ENCODE data around the gene TCP11L2.

Gene TCP11L2

DNA sequence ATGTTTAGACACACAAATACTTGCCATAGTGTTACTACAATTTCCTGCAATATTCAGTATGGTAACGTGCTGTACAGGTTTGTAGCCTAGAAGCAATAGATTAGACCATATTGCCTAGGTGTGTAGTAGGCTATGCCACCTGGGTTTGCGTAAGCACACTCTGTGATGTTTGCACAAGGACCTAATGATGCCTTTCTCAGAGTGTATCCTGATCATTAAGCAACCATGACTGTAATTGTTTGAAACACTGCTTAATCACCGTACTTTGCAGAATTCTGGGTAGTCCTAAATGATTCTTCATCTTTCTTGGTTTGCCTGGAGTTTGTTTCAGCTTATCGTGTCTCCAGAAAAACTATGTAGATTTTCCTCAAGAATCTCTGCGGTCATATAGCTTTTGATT, 11.2 kb upstream of the TCP11L2 start (continued):
- no peak for TF ChIP-seq GLI4 (tag by site-specific recombination; IDR thresholded peaks at IDR 0.05)
- TF ChIP-seq EGR2 (tag by site-specific recombination; IDR thresholded peaks at IDR 0.05; ENCODE audit: low read depth), result no peak
- TF ChIP-seq, protein P1, sequence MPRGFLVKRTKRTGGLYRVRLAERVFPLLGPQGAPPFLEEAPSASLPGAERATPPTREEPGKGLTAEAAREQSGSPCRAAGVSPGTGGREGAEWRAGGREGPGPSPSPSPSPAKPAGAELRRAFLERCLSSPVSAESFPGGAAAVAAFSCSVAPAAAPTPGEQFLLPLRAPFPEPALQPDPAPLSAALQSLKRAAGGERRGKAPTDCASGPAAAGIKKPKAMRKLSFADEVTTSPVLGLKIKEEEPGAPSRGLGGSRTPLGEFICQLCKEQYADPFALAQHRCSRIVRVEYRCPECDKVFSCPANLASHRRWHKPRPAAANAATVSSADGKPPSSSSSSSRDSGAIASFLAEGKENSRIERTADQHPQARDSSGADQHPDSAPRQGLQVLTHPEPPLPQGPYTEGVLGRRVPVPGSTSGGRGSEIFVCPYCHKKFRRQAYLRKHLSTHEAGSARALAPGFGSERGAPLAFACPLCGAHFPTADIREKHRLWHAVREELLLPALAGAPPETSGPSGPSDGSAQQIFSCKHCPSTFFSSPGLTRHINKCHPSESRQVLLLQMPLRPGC (tag by site-specific recombination; IDR thresholded peaks at IDR 0.05), result no peak
- TF ChIP-seq, protein P2, sequence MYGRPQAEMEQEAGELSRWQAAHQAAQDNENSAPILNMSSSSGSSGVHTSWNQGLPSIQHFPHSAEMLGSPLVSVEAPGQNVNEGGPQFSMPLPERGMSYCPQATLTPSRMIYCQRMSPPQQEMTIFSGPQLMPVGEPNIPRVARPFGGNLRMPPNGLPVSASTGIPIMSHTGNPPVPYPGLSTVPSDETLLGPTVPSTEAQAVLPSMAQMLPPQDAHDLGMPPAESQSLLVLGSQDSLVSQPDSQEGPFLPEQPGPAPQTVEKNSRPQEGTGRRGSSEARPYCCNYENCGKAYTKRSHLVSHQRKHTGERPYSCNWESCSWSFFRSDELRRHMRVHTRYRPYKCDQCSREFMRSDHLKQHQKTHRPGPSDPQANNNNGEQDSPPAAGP (tag by site-specific recombination; IDR thresholded peaks at IDR 0.05), result no peak
- no peak for TF ChIP-seq ZNF530 (tag by site-specific recombination; IDR thresholded peaks at IDR 0.05; ENCODE audit: low read depth)
- TF ChIP-seq, protein P3, sequence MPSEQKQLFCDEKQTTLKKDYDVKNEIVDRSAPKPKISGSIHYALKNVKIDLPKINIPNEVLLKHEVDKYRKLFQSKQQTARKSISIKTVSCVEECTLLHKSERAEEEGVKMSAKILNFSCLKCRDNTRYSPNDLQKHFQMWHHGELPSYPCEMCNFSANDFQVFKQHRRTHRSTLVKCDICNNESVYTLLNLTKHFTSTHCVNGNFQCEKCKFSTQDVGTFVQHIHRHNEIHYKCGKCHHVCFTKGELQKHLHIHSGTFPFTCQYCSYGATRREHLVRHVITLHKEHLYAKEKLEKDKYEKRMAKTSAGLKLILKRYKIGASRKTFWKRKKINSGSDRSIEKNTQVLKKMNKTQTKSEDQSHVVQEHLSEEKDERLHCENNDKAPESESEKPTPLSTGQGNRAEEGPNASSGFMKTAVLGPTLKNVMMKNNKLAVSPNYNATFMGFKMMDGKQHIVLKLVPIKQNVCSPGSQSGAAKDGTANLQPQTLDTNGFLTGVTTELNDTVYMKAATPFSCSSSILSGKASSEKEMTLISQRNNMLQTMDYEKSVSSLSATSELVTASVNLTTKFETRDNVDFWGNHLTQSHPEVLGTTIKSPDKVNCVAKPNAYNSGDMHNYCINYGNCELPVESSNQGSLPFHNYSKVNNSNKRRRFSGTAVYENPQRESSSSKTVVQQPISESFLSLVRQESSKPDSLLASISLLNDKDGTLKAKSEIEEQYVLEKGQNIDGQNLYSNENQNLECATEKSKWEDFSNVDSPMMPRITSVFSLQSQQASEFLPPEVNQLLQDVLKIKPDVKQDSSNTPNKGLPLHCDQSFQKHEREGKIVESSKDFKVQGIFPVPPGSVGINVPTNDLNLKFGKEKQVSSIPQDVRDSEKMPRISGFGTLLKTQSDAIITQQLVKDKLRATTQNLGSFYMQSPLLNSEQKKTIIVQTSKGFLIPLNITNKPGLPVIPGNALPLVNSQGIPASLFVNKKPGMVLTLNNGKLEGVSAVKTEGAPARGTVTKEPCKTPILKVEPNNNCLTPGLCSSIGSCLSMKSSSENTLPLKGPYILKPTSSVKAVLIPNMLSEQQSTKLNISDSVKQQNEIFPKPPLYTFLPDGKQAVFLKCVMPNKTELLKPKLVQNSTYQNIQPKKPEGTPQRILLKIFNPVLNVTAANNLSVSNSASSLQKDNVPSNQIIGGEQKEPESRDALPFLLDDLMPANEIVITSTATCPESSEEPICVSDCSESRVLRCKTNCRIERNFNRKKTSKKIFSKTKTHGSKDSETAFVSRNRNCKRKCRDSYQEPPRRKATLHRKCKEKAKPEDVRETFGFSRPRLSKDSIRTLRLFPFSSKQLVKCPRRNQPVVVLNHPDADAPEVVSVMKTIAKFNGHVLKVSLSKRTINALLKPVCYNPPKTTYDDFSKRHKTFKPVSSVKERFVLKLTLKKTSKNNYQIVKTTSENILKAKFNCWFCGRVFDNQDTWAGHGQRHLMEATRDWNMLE (tag by site-specific recombination; conservative IDR thresholded peaks at IDR 0.05; ENCODE audit: low read depth), result no peak
- no peak for TF ChIP-seq ZSCAN30 (tag by site-specific recombination; IDR thresholded peaks at IDR 0.05)
- no peak for TF ChIP-seq OVOL3 (tag by site-specific recombination; IDR thresholded peaks at IDR 0.05)

DNA sequence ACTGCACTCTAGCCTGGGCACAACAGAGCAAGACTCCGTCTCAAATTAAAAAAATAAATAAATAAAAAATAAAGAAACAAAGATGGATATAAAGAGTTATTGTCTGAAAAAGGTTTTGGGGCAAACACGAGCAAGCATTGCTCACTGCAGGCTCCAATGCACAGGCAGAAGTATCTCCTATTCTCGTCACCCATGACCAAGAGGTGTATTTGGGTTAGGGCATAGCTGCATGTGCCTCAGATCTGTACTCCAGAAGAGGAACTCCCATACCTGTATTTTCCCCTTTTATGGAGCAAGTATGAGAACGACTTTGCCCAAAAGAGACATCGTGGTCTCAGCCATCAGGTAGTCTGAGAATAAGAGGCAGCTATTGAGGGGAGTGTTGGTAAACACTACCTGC, 10.2 kb upstream of the TCP11L2 start:
- Histone ChIP-seq H3K4me3 (ENCODE audit: low read depth, low read length) (no peak overlapping the region), H3K4me1 (ENCODE audit: control insufficient read depth, insufficient read depth, low read length) (peaks cover 5% of the 10 kb centered on the region), H3K27ac (ENCODE audit: extremely low read depth, low read depth, low read length) (no peak overlapping the region), H3K9me3 (ENCODE audit: control insufficient read depth, insufficient read depth, low read depth, low read length) (no peaks in the 10 kb centered on the region), H3K36me3 (ENCODE audit: control insufficient read depth in 2 of 2, insufficient read depth in 1 of 2, low read length in 2 of 2) (no peaks in the 10 kb centered on the region)
- no peak for TF ChIP-seq ZNF791 (tag by site-specific recombination; IDR thresholded peaks at IDR 0.05)
- no peak for TF ChIP-seq ZNF24 (tag by site-specific recombination; IDR thresholded peaks at IDR 0.05)
- no peak for TF ChIP-seq ZNF555 (tag by site-specific recombination; conservative IDR thresholded peaks at IDR 0.05)
- no peak for TF ChIP-seq ZNF521 (tag by site-specific recombination; IDR thresholded peaks at IDR 0.05)
- no peak for TF ChIP-seq ZFP3 (tag by site-specific recombination; IDR thresholded peaks at IDR 0.05; ENCODE audit: low read depth)
- no peak for TF ChIP-seq SP7 (tag by site-specific recombination; IDR thresholded peaks at IDR 0.05)
- TF ChIP-seq ZNF391 (tag by site-specific recombination; IDR thresholded peaks at IDR 0.05; ENCODE audit: borderline replicate concordance, low read depth), result no peak
- no peak for TF ChIP-seq ZNF658 (tag by site-specific recombination; IDR thresholded peaks at IDR 0.05)
- no peak for TF ChIP-seq TRIM28 (IDR thresholded peaks at IDR 0.05; ENCODE audit: borderline replicate concordance, low read length)
- no peak for TF ChIP-seq ZNF529 (tag by site-specific recombination; IDR thresholded peaks at IDR 0.05; ENCODE audit: insufficient replicate concordance)
- TF ChIP-seq ZNF677 (tag by site-specific recombination; IDR thresholded peaks at IDR 0.05), result no peak
- no peak for TF ChIP-seq ZNF366 (tag by site-specific recombination; conservative IDR thresholded peaks at IDR 0.05)
- no peak for TF ChIP-seq GLIS1 (tag by site-specific recombination; IDR thresholded peaks at IDR 0.05)
- TF ChIP-seq HOXC10 (CRISPR knock-in tag; IDR thresholded peaks at IDR 0.05), result no peak
- TF ChIP-seq, protein P4, sequence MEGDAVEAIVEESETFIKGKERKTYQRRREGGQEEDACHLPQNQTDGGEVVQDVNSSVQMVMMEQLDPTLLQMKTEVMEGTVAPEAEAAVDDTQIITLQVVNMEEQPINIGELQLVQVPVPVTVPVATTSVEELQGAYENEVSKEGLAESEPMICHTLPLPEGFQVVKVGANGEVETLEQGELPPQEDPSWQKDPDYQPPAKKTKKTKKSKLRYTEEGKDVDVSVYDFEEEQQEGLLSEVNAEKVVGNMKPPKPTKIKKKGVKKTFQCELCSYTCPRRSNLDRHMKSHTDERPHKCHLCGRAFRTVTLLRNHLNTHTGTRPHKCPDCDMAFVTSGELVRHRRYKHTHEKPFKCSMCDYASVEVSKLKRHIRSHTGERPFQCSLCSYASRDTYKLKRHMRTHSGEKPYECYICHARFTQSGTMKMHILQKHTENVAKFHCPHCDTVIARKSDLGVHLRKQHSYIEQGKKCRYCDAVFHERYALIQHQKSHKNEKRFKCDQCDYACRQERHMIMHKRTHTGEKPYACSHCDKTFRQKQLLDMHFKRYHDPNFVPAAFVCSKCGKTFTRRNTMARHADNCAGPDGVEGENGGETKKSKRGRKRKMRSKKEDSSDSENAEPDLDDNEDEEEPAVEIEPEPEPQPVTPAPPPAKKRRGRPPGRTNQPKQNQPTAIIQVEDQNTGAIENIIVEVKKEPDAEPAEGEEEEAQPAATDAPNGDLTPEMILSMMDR (tag by site-specific recombination; IDR thresholded peaks at IDR 0.05), result no peak
- no peak for TF ChIP-seq ZNF664 (tag by site-specific recombination; IDR thresholded peaks at IDR 0.05)
- no peak for TF ChIP-seq ZNF169 (tag by site-specific recombination; IDR thresholded peaks at IDR 0.05)
- no peak for TF ChIP-seq ZNF133 (tag by site-specific recombination; IDR thresholded peaks at IDR 0.05)
- POLR2A ChIA-PET, result no interaction called here
- CTCF ChIA-PET, result interaction anchor here (1.1 to 3.7 kb wide), 2 partner anchors 9 to 69 kb away, joined by 3 to 25 read pairs; no protein-coding TSS in a partner anchor
